IMR-90 (cell line): ENCODE data around the gene GPR173. TPM values are rescaled to one million over a fixed set of nuclear protein-coding genes. Genes with fewer than 3 reads are reported as not detected.

Experiments
- ATAC-seq: fragments of 200-7000 bp; cut with Tn5 transposase; 2 replicates; pipeline ENCODE4 v1.9.1; 2020; ENCODE audit warnings: low read depth, mild to moderate bottlenecking, moderate library complexity
- BruUV-seq: library from RNA; stranded (reverse); fragments of 400-500 nt; replicated peaks from 2 replicates; lab custom pipeline; 2021; lab: Mats Ljungman, UMichigan
- CTCF ChIA-PET: fragments of 300-600 bp; formaldehyde crosslinking; extraction: SDS; loops from one replicate; lab custom pipeline; 2021; ENCODE audit warnings: antibody characterized with exemption; lab: Yijun Ruan, JAX
- POLR2A ChIA-PET: fragments of 300-600 bp; sonication (Branson Sonifier 250); formaldehyde crosslinking; loops from one replicate; lab custom pipeline; 2022; ENCODE audit warnings: antibody characterized with exemption; ENCODE audit not compliant: unreplicated experiment; lab: Charles Lee
- DNase-seq: peaks from one replicate; pipeline ENCODE4 v3.0.0; 2013
- H2AFZ ChIP-seq: replicated peaks from 2 replicates; pipeline ENCODE3; 2013; ENCODE audit warnings: low read length, mild to moderate bottlenecking; ENCODE audit not compliant: poor library complexity
- H2AK5ac ChIP-seq: 2 replicates; pipeline ENCODE4 v1.6.1; 2013; ENCODE audit warnings: low read depth, low read length, inconsistent platforms
- H2AK9ac ChIP-seq: replicated peaks from 2 replicates; pipeline ENCODE3; 2013; ENCODE audit warnings: mild to moderate bottlenecking, low read depth, low read length, moderate library complexity; ENCODE audit not compliant: poor library complexity
- H2BK120ac ChIP-seq: 2 replicates; pipeline ENCODE4 v1.6.1; 2013; ENCODE audit warnings: low read depth, low read length, inconsistent platforms
- H2BK15ac ChIP-seq: 3 replicates; pipeline ENCODE4 v1.6.1; 2013; ENCODE audit warnings: low read depth, low read length, inconsistent platforms
- H2BK20ac ChIP-seq: 2 replicates; pipeline ENCODE4 v1.6.1; 2013; ENCODE audit warnings: low read depth, mild to moderate bottlenecking, inconsistent platforms, low read length, moderate library complexity
- H2BK5ac ChIP-seq: 2 replicates; pipeline ENCODE4 v1.6.1; 2013; ENCODE audit warnings: mild to moderate bottlenecking, low read depth, low read length, inconsistent platforms; ENCODE audit not compliant: poor library complexity, severe bottlenecking
- H3K14ac ChIP-seq: replicated peaks from 2 replicates; pipeline ENCODE4 v1.6.1; 2013; ENCODE audit warnings: low read depth, low read length, inconsistent platforms
- H3K18ac ChIP-seq: 2 replicates; pipeline ENCODE4 v1.6.1; 2013; ENCODE audit warnings: low read depth, low read length, control low read depth
- H3K23ac ChIP-seq: 2 replicates; pipeline ENCODE4 v1.6.1; 2013; ENCODE audit warnings: low read depth, low read length, inconsistent platforms
- H3K27ac ChIP-seq: 2 replicates; pipeline ENCODE4 v1.5.1; 2013; ENCODE audit warnings: mild to moderate bottlenecking, control low read depth, low read length; ENCODE audit not compliant: insufficient read depth
- H3K27me3 ChIP-seq: 2 replicates; pipeline ENCODE4 v1.6.1; 2013; ENCODE audit warnings: low read length; ENCODE audit not compliant: control insufficient read depth, insufficient read depth
- H3K36me3 ChIP-seq: 2 replicates; pipeline ENCODE4 v1.6.1; 2013; ENCODE audit warnings: low read length, mixed read lengths; ENCODE audit not compliant: control insufficient read depth, insufficient read depth
- H3K4ac ChIP-seq: 2 replicates; pipeline ENCODE4 v1.6.1; 2013; ENCODE audit warnings: low read depth, low read length, inconsistent platforms
- H3K4me1 ChIP-seq: 2 replicates; pipeline ENCODE4 v1.6.1; 2013; ENCODE audit warnings: low read length, mixed read lengths; ENCODE audit not compliant: control insufficient read depth, insufficient read depth
- H3K4me2 ChIP-seq: 2 replicates; pipeline ENCODE4 v1.6.1; 2013; ENCODE audit warnings: low read depth, mild to moderate bottlenecking, control low read depth, low read length, moderate library complexity
- H3K4me3 ChIP-seq: 2 replicates; pipeline ENCODE4 v1.5.1; 2013; ENCODE audit warnings: low read depth, mild to moderate bottlenecking, control low read depth, low read length, moderate library complexity; ENCODE audit not compliant: insufficient read depth
- H3K56ac ChIP-seq: 2 replicates; pipeline ENCODE4 v1.6.1; 2013; ENCODE audit warnings: low read length, inconsistent platforms; ENCODE audit not compliant: insufficient read depth; ENCODE audit errors: extremely low read depth
- H3K79me1 ChIP-seq, 2 experiments: 2 replicates each; pipeline ENCODE4 v1.6.1; 2013; ENCODE audit warnings: low read length in 2 of 2, inconsistent platforms in 1 of 2, low read depth in 1 of 2
- H3K9ac ChIP-seq: 2 replicates; pipeline ENCODE4 v1.6.1; 2013; ENCODE audit warnings: low read depth, low read length, control low read depth
- H3K9me1 ChIP-seq: 2 replicates; pipeline ENCODE4 v1.6.1; 2013; ENCODE audit warnings: low read length, inconsistent platforms; ENCODE audit not compliant: insufficient read depth
- H3K9me3 ChIP-seq: 2 replicates; pipeline ENCODE4 v1.6.1; 2013; ENCODE audit warnings: low read length; ENCODE audit not compliant: control insufficient read depth, insufficient read depth
- H4K20me1 ChIP-seq: 2 replicates; pipeline ENCODE4 v1.6.1; 2013; ENCODE audit warnings: low read length, inconsistent platforms; ENCODE audit not compliant: insufficient read depth
- H4K5ac ChIP-seq: 2 replicates; pipeline ENCODE4 v1.6.1; 2013; ENCODE audit warnings: mild to moderate bottlenecking, low read depth, low read length, control low read depth
- H4K8ac ChIP-seq, 2 experiments: 2 replicates each; pipeline ENCODE4 v1.6.1; 2013; ENCODE audit warnings: low read depth in 2 of 2, low read length in 2 of 2, control low read depth in 1 of 2, inconsistent platforms in 1 of 2
- H4K91ac ChIP-seq: 2 replicates; pipeline ENCODE4 v1.6.1; 2013; ENCODE audit warnings: low read depth, low read length, inconsistent platforms; ENCODE audit not compliant: insufficient read depth
- BHLHE40 ChIP-seq: fragments of 150-350 bp; IDR thresholded peaks from 2 replicates; pipeline ENCODE4 v1.6.1; 2016; ENCODE audit warnings: mild to moderate bottlenecking, low read depth, low read length
- CHD1 ChIP-seq: IDR thresholded peaks from 2 replicates; pipeline ENCODE4 v1.6.1; 2012; ENCODE audit warnings: low read depth, low read length, improper control_type of control experiment
- FOS ChIP-seq: fragments of 150-350 bp; IDR thresholded peaks from 2 replicates; pipeline ENCODE4 v1.6.1; 2016; ENCODE audit warnings: low read depth, low read length
- MAFK ChIP-seq: IDR thresholded peaks from 2 replicates; pipeline ENCODE4 v1.6.1; 2012; ENCODE audit warnings: low read depth, low read length, improper control_type of control experiment
- POLR2A ChIP-seq: IDR thresholded peaks from 2 replicates; pipeline ENCODE4 v1.6.1; 2012; ENCODE audit warnings: mild to moderate bottlenecking, low read depth, low read length
- RAD21 ChIP-seq: IDR thresholded peaks from 2 replicates; pipeline ENCODE4 v1.6.1; 2012; ENCODE audit warnings: low read length, improper control_type of control experiment
- RFX5 ChIP-seq: IDR thresholded peaks from 2 replicates; pipeline ENCODE4 v1.8.0; 2012; ENCODE audit warnings: low read depth, mild to moderate bottlenecking, low read length, moderate library complexity
- SMC3 ChIP-seq: fragments of 150-350 bp; IDR thresholded peaks from 2 replicates; pipeline ENCODE4 v1.6.1; 2016; ENCODE audit warnings: low read depth, mild to moderate bottlenecking, antibody characterized with exemption, low read length, moderate library complexity
- WGBS, 2 experiments: methylation state at CpG; one replicate each; pipeline versions ENCODE4 v1.1.5 to v1.1.7; 2013; ENCODE audit warnings: missing lambda C conversion rate in 2 of 2; ENCODE audit not compliant: insufficient read length in 1 of 2; ENCODE audit errors: extremely low coverage in 2 of 2; 5-methylcytosine and 5-hydroxymethylcytosine counted together
- dilution Hi-C: fragments of 300-500 bp; cut with HindIII; formaldehyde crosslinking; loops from one replicate; pipeline ENCODE4 v1.14.3; 2018; ENCODE audit warnings: low sequenced_read_pairs; ENCODE audit not compliant: unreplicated experiment
- in situ Hi-C: fragments of 300-500 bp; cut with MboI; formaldehyde crosslinking; loops from 3 replicates; pipeline ENCODE4 v1.14.3; 2019; ENCODE audit warnings: low sequenced_read_pairs, inconsistent platforms, mixed read lengths
- intact Hi-C: fragments of 100-400 bp; cut with micrococcal nuclease; formaldehyde crosslinking; loops from 2 replicates; pipeline ENCODE4 v1.10.0; 2022
- polyA plus RNA-seq, 3 experiments: library from polyadenylated mRNA; depleted of rRNA; stranded (reverse); fragments of >200 nt; gene quantifications; 2 replicates each; pipeline ENCODE4 v1.2.3, GENCODE V29; 2012; ENCODE audit warnings: low replicate concordance in 1 of 3
- total RNA-seq: library from RNA; depleted of rRNA; stranded (reverse); fragments of >200 nt; gene quantifications from 2 replicates; pipeline ENCODE4 v1.2.3, GENCODE V29; 2012
- TF ChIP-seq, protein P1 (sequence below): conservative IDR thresholded peaks from 2 replicates; pipeline ENCODE4 v1.5.1; 2012; ENCODE audit warnings: mild to moderate bottlenecking, low read depth, low read length, improper control_type of control experiment
- TF ChIP-seq, protein P2 (sequence below): fragments of 150-350 bp; IDR thresholded peaks from 2 replicates; pipeline ENCODE4 v1.6.1; 2016; ENCODE audit warnings: low read depth, mild to moderate bottlenecking, low read length, moderate library complexity, borderline replicate concordance
- TF ChIP-seq, protein P3 (sequence below): fragments of 150-350 bp; IDR thresholded peaks from 2 replicates; pipeline ENCODE4 v1.6.1; 2017; ENCODE audit warnings: mild to moderate bottlenecking, antibody characterized with exemption, low read length, low read depth

GPR173 gene
- total and polyA plus RNA-seq, 2 of the 4 experiments (the other 2 are of a cell fraction): 0.90 to 6.1 TPM

DNA sequence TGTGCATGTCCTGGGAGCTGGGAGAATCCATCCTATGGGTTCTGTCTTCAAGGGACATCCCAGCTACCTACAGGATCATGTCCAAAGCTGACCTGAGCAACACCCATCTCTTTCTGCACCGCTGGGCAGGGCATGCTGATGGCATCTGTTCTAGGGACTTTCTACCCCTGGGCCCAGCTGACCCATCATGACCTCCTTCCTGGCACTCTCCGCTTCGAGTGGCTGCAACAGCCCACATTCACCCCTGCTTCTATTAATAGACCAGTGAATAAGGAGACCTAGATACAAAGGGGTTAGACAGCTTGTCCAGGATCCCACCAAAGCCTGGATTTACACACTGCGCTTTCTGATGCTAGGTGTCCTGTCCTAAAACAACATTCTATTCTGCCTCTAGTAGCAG lies 44.6 kb upstream of the GPR173 start:
- Histone ChIP-seq H4K5ac (no peak overlapping the region), H2BK120ac (no peak overlapping the region), H2BK20ac (no peak overlapping the region), H3K36me3 (no peaks in the 10 kb centered on the region), H2BK5ac (no peak overlapping the region), H2AK5ac (no peak overlapping the region), H3K9me3 (peaks cover 9% of the 10 kb centered on the region; the same call in 1 of the 2 replicates), H2AK9ac (no peak overlapping the region), H3K9me1 (no peaks in the 10 kb centered on the region), H3K4ac (no peak overlapping the region), H3K9ac (no peak overlapping the region), H2BK15ac (no peak overlapping the region), H3K27ac (no peak overlapping the region), H4K8ac (no peak overlapping the region), H3K27me3 (peaks cover 51% of the 10 kb centered on the region), H3K4me3 (no peak overlapping the region), H3K4me1 (no peaks in the 10 kb centered on the region), H4K20me1 (no peaks in the 10 kb centered on the region), H3K56ac (no peak overlapping the region), H2AFZ (no peak overlapping the region), H4K91ac (no peak overlapping the region), H3K4me2 (no peak overlapping the region), H3K23ac (no peak overlapping the region), H3K14ac (no peak overlapping the region), H3K79me1 (no peaks in the 10 kb centered on the region), H3K18ac (no peak overlapping the region)
- WGBS, 2 experiments: no CpG with 5 or more reads among the region's 4 CpGs
- intact Hi-C loops: no loop called here
- dilution Hi-C loops: no loop called here
- TF ChIP-seq FOS (no peak), SMC3 (no peak), BHLHE40 (no peak), MAFK (no peak), POLR2A (no peak), CHD1 (no peak), RAD21 (no peak), RFX5 (no peak)
- TF ChIP-seq, protein P1, sequence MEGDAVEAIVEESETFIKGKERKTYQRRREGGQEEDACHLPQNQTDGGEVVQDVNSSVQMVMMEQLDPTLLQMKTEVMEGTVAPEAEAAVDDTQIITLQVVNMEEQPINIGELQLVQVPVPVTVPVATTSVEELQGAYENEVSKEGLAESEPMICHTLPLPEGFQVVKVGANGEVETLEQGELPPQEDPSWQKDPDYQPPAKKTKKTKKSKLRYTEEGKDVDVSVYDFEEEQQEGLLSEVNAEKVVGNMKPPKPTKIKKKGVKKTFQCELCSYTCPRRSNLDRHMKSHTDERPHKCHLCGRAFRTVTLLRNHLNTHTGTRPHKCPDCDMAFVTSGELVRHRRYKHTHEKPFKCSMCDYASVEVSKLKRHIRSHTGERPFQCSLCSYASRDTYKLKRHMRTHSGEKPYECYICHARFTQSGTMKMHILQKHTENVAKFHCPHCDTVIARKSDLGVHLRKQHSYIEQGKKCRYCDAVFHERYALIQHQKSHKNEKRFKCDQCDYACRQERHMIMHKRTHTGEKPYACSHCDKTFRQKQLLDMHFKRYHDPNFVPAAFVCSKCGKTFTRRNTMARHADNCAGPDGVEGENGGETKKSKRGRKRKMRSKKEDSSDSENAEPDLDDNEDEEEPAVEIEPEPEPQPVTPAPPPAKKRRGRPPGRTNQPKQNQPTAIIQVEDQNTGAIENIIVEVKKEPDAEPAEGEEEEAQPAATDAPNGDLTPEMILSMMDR: no peak
- TF ChIP-seq, protein P2, sequence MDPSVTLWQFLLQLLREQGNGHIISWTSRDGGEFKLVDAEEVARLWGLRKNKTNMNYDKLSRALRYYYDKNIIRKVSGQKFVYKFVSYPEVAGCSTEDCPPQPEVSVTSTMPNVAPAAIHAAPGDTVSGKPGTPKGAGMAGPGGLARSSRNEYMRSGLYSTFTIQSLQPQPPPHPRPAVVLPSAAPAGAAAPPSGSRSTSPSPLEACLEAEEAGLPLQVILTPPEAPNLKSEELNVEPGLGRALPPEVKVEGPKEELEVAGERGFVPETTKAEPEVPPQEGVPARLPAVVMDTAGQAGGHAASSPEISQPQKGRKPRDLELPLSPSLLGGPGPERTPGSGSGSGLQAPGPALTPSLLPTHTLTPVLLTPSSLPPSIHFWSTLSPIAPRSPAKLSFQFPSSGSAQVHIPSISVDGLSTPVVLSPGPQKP: no peak
- TF ChIP-seq, protein P3, sequence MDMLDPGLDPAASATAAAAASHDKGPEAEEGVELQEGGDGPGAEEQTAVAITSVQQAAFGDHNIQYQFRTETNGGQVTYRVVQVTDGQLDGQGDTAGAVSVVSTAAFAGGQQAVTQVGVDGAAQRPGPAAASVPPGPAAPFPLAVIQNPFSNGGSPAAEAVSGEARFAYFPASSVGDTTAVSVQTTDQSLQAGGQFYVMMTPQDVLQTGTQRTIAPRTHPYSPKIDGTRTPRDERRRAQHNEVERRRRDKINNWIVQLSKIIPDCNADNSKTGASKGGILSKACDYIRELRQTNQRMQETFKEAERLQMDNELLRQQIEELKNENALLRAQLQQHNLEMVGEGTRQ: no peak
- ATAC-seq (no peak), DNase-seq (no peak)
- ChIA-PET CTCF (no interaction called here), POLR2A (no interaction called here)
- BruUV-seq: no TSS peak
- in situ Hi-C loops: no loop called here
